HEK293T (cell line): ENCODE results near the gene RBMS2.

Source experiments
- BHLHE40 ChIP-seq: fragments of 450-650 bp; IDR thresholded peaks from 2 replicates; pipeline ENCODE4 v1.6.1; 2016; ENCODE audit warnings: mild to moderate bottlenecking, moderate library complexity, borderline replicate concordance
- ELF4 ChIP-seq: fragments of 450-650 bp; IDR thresholded peaks from 2 replicates; pipeline ENCODE4 v1.6.1; 2017; ENCODE audit warnings: antibody characterized with exemption
- HDGF ChIP-seq: fragments of 450-650 bp; IDR thresholded peaks from 2 replicates; pipeline ENCODE4 v1.6.1; 2017; ENCODE audit warnings: antibody characterized with exemption, borderline replicate concordance
- SP1 ChIP-seq: fragments of 450-650 bp; IDR thresholded peaks from 2 replicates; pipeline ENCODE4 v1.6.1; 2017

DNA sequence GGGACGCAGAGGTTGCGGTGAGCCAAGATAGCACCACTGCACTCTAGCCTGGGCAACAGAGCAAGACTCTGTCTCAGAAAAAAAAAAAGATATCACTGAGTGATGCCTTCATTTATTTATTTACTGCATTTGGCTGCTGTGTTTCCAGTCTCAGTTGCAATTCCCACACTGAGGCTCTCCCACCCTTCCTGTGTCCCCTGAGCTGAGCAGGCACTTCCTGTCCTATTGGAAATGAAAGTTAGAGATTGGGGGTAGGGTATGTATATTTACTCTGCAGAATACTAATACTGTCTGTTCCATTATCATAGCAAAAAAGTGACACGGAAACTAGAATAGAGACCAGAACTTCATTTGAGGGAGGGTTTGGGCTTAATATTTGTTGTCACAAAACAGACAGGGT is 1.6 kb upstream of the RBMS2 start:
- TF ChIP-seq HDGF = no peak
- no peak for TF ChIP-seq ELF4
- TF ChIP-seq BHLHE40 = no peak
- no peak for TF ChIP-seq SP1
